ENCODE results near the gene SH2D1A.

DNA sequence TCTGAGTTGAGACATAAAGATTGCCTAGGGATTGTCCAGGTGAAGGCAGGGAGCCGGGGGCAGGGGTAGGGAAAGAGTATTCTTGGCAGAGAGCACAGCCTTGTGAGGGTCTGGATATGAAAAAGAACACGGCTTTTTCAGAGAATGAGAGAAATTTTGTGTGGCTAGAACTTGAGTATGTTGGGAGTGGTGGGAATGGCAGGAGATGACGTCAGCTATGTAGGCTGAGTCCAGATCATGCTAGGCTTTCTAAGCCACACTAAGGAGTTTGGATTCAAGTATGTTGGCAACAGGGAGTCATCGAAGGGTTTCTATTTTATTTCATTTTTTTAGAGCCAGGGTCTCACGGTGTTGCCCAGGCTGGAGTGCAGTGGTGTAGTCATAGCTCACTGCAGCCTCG lies 40.0 kb downstream of the SH2D1A start:
- TF ChIP-seq CTCF (IDR thresholded peaks at IDR 0.05): no peak
- TF ChIP-seq EZH2 (IDR thresholded peaks at IDR 0.05; ENCODE audit: borderline replicate concordance, insufficient read depth, low read depth, low read length, poor library complexity, severe bottlenecking): no peak
